ENCODE measurements around the gene CCDC15.

Gene CCDC15

GRCh38 chr11:124951341-124951740 is 2.7 kb upstream of the CCDC15 start:
- ChIA-PET CTCF (no interaction called here), POLR2A (no interaction called here)
- Histone ChIP-seq H3K4me3 (ENCODE audit: low read depth, low read length) (no peak overlapping the region), H3K4me1 (ENCODE audit: control insufficient read depth, insufficient read depth, low read length) (no peaks in the 10 kb centered on the region; the same call in 1 of the 2 replicates), H3K9me3 (ENCODE audit: control insufficient read depth, insufficient read depth, low read depth, low read length) (no peaks in the 10 kb centered on the region), H3K27ac (ENCODE audit: extremely low read depth, low read depth, low read length) (no peak overlapping the region), H3K36me3 (ENCODE audit: control insufficient read depth in 2 of 2, insufficient read depth in 1 of 2, low read length in 2 of 2) (no peaks in the 10 kb centered on the region)
- TF ChIP-seq ZNF133 (tag by site-specific recombination; IDR thresholded peaks at IDR 0.05) (no peak), PRDM6 (tag by site-specific recombination; IDR thresholded peaks at IDR 0.05) (no peak), ZNF677 (tag by site-specific recombination; IDR thresholded peaks at IDR 0.05) (no peak), ZNF660 (tag by site-specific recombination; IDR thresholded peaks at IDR 0.05) (no peak), ZNF335 (tag by site-specific recombination; conservative IDR thresholded peaks at IDR 0.05) (no peak), AEBP2 (tag by site-specific recombination; IDR thresholded peaks at IDR 0.05; ENCODE audit: borderline replicate concordance) (no peak), ZNF391 (tag by site-specific recombination; IDR thresholded peaks at IDR 0.05; ENCODE audit: borderline replicate concordance, low read depth) (no peak), ZNF292 (tag by site-specific recombination; IDR thresholded peaks at IDR 0.05; ENCODE audit: borderline replicate concordance, low read depth) (no peak), ZNF354C (tag by site-specific recombination; IDR thresholded peaks at IDR 0.05; ENCODE audit: borderline replicate concordance, low read depth) (no peak), IKZF3 (tag by site-specific recombination; IDR thresholded peaks at IDR 0.05) (no peak), ZNF112 (tag by site-specific recombination; IDR thresholded peaks at IDR 0.05) (no peak), ZNF518A (tag by site-specific recombination; conservative IDR thresholded peaks at IDR 0.05; ENCODE audit: low read depth) (no peak), ZNF530 (tag by site-specific recombination; IDR thresholded peaks at IDR 0.05; ENCODE audit: low read depth) (no peak), ZNF140 (tag by site-specific recombination; IDR thresholded peaks at IDR 0.05) (no peak), ZNF19 (tag by site-specific recombination; IDR thresholded peaks at IDR 0.05; ENCODE audit: low read depth) (no peak), ZBTB20 (tag by site-specific recombination; IDR thresholded peaks at IDR 0.05) (no peak), ZNF692 (tag by site-specific recombination; IDR thresholded peaks at IDR 0.05) (no peak), ZNF221 (tag by site-specific recombination; IDR thresholded peaks at IDR 0.05; ENCODE audit: borderline replicate concordance) (no peak), ZNF416 (tag by site-specific recombination; IDR thresholded peaks at IDR 0.05) (no peak), ZNF521 (tag by site-specific recombination; IDR thresholded peaks at IDR 0.05) (no peak)

Data from HEK293 (cell line).